K562 (cell line): ENCODE data around the gene ULBP1. TPM values are rescaled to one million over a fixed set of nuclear protein-coding genes. Genes with fewer than 3 reads are reported as not detected.
A peak's percentile ranks its signal among the peaks of the same experiment; 100 is the strongest.

Source experiments
- ARHGAP35 ChIP-seq: fragments of 450-650 bp; IDR thresholded peaks from 2 replicates; pipeline ENCODE4 v1.6.1; 2018; ENCODE audit not compliant: partially characterized antibody
- BCOR ChIP-seq: fragments of 450-650 bp; IDR thresholded peaks from 2 replicates; pipeline ENCODE4 v1.6.1; 2016
- CBX5 ChIP-seq: IDR thresholded peaks from 2 replicates; pipeline ENCODE4 v1.6.1; 2014; ENCODE audit warnings: low read depth, borderline replicate concordance
- E2F4 ChIP-seq: sonication (generic); formaldehyde crosslinking; IDR thresholded peaks from 2 replicates; pipeline ENCODE4 v1.8.0; 2022; ENCODE audit warnings: mild to moderate bottlenecking, low read depth, missing genetic modification reagents
- ELF4 ChIP-seq: fragments of 450-650 bp; formaldehyde crosslinking; IDR thresholded peaks from 2 replicates; pipeline ENCODE4 v1.4.0; 2022; ENCODE audit warnings: missing genetic modification characterization
- EP400 ChIP-seq: fragments of 450-650 bp; IDR thresholded peaks from 2 replicates; pipeline ENCODE4 v1.6.1; 2017; ENCODE audit warnings: antibody characterized with exemption, mild to moderate bottlenecking, moderate library complexity
- HBP1 ChIP-seq: fragments of 450-650 bp; formaldehyde crosslinking; IDR thresholded peaks from 2 replicates; pipeline ENCODE4 v1.4.0; 2022; ENCODE audit warnings: missing genetic modification characterization
- HDAC1 ChIP-seq, 2 experiments: fragments of 450-650 bp; IDR thresholded peaks; 2 replicates each; pipeline ENCODE4 v1.6.1; 2016 to 2017; ENCODE audit warnings: inconsistent platforms in 1 of 2, mild to moderate bottlenecking in 1 of 2, moderate library complexity in 1 of 2
- KLF1 ChIP-seq: fragments of 450-650 bp; IDR thresholded peaks from 2 replicates; pipeline ENCODE4 v1.6.1; 2016; ENCODE audit warnings: missing genetic modification characterization, missing compliant biosample characterization
- KLF13 ChIP-seq: fragments of 450-650 bp; IDR thresholded peaks from 2 replicates; pipeline ENCODE4 v1.6.1; 2016; ENCODE audit warnings: missing genetic modification characterization, low read depth, mild to moderate bottlenecking, missing compliant biosample characterization, moderate library complexity, borderline replicate concordance
- LARP7 ChIP-seq: fragments of 450-650 bp; IDR thresholded peaks from 2 replicates; pipeline ENCODE4 v1.6.1; 2016
- MCM3 ChIP-seq: fragments of 450-650 bp; IDR thresholded peaks from 2 replicates; pipeline ENCODE4 v1.6.1; 2016
- MEF2D ChIP-seq: conservative IDR thresholded peaks from 2 replicates; pipeline ENCODE4 v1.6.1; 2016; ENCODE audit warnings: low read depth, missing genetic modification characterization, missing compliant biosample characterization
- MIER1 ChIP-seq: fragments of 450-650 bp; IDR thresholded peaks from 2 replicates; pipeline ENCODE4 v1.6.1; 2016; ENCODE audit warnings: antibody characterized with exemption, mild to moderate bottlenecking, low read depth
- NBN ChIP-seq: fragments of 450-650 bp; IDR thresholded peaks from 2 replicates; pipeline ENCODE4 v1.6.1; 2016; ENCODE audit warnings: low read depth, mild to moderate bottlenecking
- NFIX ChIP-seq: fragments of 250-450 bp; sonication (Bioruptor Pico); IDR thresholded peaks from 2 replicates; pipeline ENCODE4 v1.4.0; 2020; ENCODE audit warnings: low read depth, mild to moderate bottlenecking, moderate library complexity
- OTX1 ChIP-seq: fragments of 450-650 bp; formaldehyde crosslinking; IDR thresholded peaks from 2 replicates; pipeline ENCODE4 v1.4.0; 2022; ENCODE audit warnings: mild to moderate bottlenecking
- PPARD ChIP-seq: fragments of 250-450 bp; sonication (Bioruptor Pico); IDR thresholded peaks from 2 replicates; pipeline ENCODE4 v1.8.0; 2022; ENCODE audit warnings: inconsistent platforms, mild to moderate bottlenecking, moderate library complexity
- SMARCA5 ChIP-seq: fragments of 450-650 bp; IDR thresholded peaks from 2 replicates; pipeline ENCODE4 v1.6.1; 2016
- THRAP3 ChIP-seq: fragments of 450-650 bp; IDR thresholded peaks from 2 replicates; pipeline ENCODE4 v1.6.1; 2016; ENCODE audit warnings: mild to moderate bottlenecking, inconsistent platforms, borderline replicate concordance
- ZBTB43 ChIP-seq: sonication (generic); formaldehyde crosslinking; IDR thresholded peaks from 2 replicates; pipeline ENCODE4 v1.8.0; 2023; ENCODE audit warnings: mild to moderate bottlenecking, missing genetic modification reagents
- ZFP1 ChIP-seq: fragments of 450-650 bp; formaldehyde crosslinking; IDR thresholded peaks from 2 replicates; pipeline ENCODE4 v1.4.0; 2020; ENCODE audit warnings: mild to moderate bottlenecking, mixed read lengths
- ZNF699 ChIP-seq: fragments of 250-450 bp; sonication (Bioruptor Pico); IDR thresholded peaks from 2 replicates; pipeline ENCODE4 v1.8.0; 2021; ENCODE audit warnings: mild to moderate bottlenecking, moderate library complexity; ENCODE audit not compliant: insufficient replicate concordance
- ZNF75A ChIP-seq: fragments of 450-650 bp; formaldehyde crosslinking; IDR thresholded peaks from 2 replicates; pipeline ENCODE4 v1.4.0; 2020; ENCODE audit warnings: mild to moderate bottlenecking
- polyA plus RNA-seq, 8 experiments: library from polyadenylated mRNA; depleted of rRNA in 4 of 8; stranded (reverse) in 5 of 8; unstranded in 3 of 8; fragments of >200 nt; fragmentation: Nextera tagmentation in 2 of 8; fragmentation: Illumina TruSeq in 1 of 8; extraction: Ambion mirVana in 2 of 8; extraction: Trizol in 1 of 8; gene quantifications; 2 replicates each; pipeline versions ENCODE4 v1.2.1 to v1.2.3, GENCODE V29; 2011 to 2014; ENCODE audit warnings: inconsistent platforms in 1 of 8, missing spikeins in 1 of 8
- total RNA-seq, 7 experiments: library from RNA; depleted of rRNA in 6 of 7; stranded (reverse); fragments of >200 nt in 6 of 7; fragmentation: Illumina TruSeq in 2 of 7; extraction: Trizol in 2 of 7; gene quantifications; 2 replicates each; pipeline versions ENCODE4 v1.2.1 to v1.2.3, GENCODE V29; 2011 to 2021; ENCODE audit warnings: low replicate concordance in 1 of 7

The ULBP1 gene
- total and polyA plus RNA-seq, 9 of the 15 experiments (the other 6 are each of a cell fraction or from before 2014, with no cell fraction given) = 0.33 to 6.0 (median 2.5) TPM

- TF ChIP-seq ZBTB43 (CRISPR knock-in tag) = no peak
- TF ChIP-seq ARHGAP35 = peak; percentile 47
- no peak for TF ChIP-seq ZFP1 (CRISPR knock-in tag)
- TF ChIP-seq KLF1 = no peak
- TF ChIP-seq BCOR = no peak
- 0 out of 2 replicates have a peak, but pooled peaks have one; percentile 19 for TF ChIP-seq SMARCA5
- no peak for TF ChIP-seq PPARD
- TF ChIP-seq HDAC1 (IDR thresholded peaks at IDR 0.05) = 0 out of 4 replicates have a peak, but pooled peaks of 1 of the 2 experiments have one; percentile 15
- no peak for TF ChIP-seq MIER1
- TF ChIP-seq EP400 = no peak
- TF ChIP-seq ZNF699 = no peak
- TF ChIP-seq KLF13 (tag) = no peak
- TF ChIP-seq E2F4 (CRISPR knock-in tag) = no peak
- TF ChIP-seq ELF4 = peak; percentile 54; the same call in 1 of the 2 replicates
- no peak for TF ChIP-seq NFIX
- TF ChIP-seq OTX1 (CRISPR knock-in tag) = peak; percentile 74; the same call in 1 of the 2 replicates
- no peak for TF ChIP-seq MEF2D (tag)
- 0 out of 2 replicates have a peak, but pooled peaks have one; percentile 63 for TF ChIP-seq HBP1 (CRISPR knock-in tag)
- 0 out of 2 replicates have a peak, but pooled peaks have one; percentile 39 for TF ChIP-seq THRAP3
- TF ChIP-seq NBN = peak; percentile 46; the same call in 1 of the 2 replicates
- TF ChIP-seq ZNF75A = no peak
- no peak for TF ChIP-seq CBX5
- TF ChIP-seq LARP7 = 0 out of 2 replicates have a peak, but pooled peaks have one; percentile 42
- TF ChIP-seq MCM3 = 0 out of 2 replicates have a peak, but pooled peaks have one; percentile 76
Observed at GRCh38 chr6:149975400-149975799, 11.7 kb downstream of the ULBP1 start (continued).
